Measurements from ENCODE around the gene IFNAR2. TPM values are rescaled to one million over a fixed set of nuclear protein-coding genes. Genes with fewer than 3 reads are reported as not detected.
A peak's percentile ranks its signal among the peaks of the same experiment; 100 is the strongest.

The IFNAR2 gene
- 7.5 TPM for polyA plus RNA-seq (2013, experiment 1 of 2; ENCODE audit: insufficient read length)
- polyA plus RNA-seq (2013, experiment 2 of 2; ENCODE audit: insufficient read length): 10.5 TPM

DNA sequence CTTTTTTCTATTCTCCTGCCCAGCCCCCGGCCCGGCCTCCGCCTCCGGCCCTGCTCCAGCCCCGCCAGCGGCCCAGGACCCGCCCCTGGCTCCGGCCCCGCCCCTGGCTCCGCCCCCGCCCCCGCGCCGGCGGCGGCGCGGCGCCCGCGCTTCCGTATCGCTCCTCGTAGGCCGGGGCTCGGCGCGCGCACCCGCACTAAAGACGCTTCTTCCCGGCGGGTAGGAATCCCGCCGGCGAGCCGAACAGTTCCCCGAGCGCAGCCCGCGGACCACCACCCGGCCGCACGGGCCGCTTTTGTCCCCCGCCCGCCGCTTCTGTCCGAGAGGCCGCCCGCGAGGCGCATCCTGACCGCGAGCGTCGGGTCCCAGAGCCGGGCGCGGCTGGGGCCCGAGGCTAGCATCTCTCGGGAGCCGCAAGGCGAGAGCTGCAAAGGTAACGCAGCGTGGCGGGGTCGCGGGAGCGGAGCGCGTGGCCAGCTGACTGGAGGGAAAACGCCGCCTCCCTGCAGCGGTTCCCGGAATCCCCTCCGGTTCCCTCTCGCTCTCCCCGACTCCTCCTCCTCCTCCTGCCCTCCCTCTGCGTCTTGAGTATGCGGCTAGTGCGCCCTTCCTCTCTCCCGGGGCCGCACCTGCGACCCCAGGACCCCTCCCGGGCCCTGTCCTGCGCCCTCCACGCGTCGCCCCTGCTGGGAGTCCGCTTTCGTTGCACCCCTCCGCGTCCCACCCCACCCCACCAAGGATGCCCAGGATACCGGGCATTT, at the start of gene IFNAR2:
TSS of gene IFNAR2 (plus strand) at position 155 of the 761 bp plus-strand sequence. CDS start 11,985 bp downstream, outside the sequence.
- DNase-seq: peak; percentile 57

DNA sequence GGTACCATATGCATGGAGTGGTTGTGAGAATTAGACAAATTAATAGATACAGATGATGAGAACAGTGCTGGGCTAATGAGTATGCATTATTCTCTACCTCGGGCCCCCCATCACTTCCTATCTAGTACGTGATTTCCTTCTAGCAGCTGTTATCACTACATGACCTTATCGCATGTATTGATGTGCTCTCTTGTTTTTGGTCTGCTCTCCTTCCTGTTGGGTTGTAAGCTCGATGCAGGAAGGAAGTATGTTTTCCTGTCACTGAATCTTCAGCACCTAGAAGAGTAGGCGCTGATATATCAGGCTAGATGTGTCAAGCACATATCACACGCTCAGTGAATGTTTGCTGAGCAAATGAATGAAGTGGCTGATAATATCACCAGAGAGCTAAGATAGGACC, 43.9 kb upstream of the IFNAR2 start:
- DNase-seq: no peak

DNA sequence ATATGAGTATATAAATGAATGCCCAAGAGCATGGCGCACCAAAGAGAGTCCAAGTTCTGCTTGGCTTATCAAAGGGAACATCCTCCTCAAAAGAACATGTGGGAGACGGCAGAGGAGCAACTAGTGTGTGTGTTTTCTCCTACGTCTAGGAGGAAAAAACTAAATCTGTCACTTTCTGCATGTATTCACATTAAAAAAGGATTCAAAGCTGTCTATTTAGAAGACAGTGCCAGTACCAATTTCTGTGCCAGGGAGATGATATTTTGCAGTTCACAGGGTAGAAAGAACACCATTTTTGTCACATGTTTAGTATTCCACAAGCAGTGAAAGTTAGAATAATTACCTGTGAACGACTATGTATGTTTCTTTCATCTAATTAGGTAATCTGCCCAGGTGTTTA, 42.5 kb upstream of the IFNAR2 start:
- no peak for DNase-seq

DNA sequence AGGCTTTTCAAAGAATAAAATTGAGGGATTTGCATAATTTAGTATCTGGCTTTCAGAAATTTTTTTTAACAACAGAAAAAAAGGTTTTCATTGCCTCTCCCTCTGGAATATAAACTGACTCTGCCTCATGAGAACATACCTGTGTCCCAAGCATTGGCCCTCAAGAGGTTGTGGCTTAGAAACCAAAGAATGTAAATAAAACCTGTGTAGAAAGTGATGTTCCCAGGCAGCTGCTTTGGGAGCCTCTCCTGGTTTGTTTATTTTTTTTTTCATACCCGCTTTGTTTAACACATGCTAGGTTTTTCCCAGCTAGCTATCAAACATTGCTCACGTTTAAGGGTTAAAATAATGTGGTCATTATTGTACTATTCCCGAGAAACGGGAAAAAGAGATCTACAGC, 40.5 kb upstream of the IFNAR2 start:
- no peak for DNase-seq

DNA sequence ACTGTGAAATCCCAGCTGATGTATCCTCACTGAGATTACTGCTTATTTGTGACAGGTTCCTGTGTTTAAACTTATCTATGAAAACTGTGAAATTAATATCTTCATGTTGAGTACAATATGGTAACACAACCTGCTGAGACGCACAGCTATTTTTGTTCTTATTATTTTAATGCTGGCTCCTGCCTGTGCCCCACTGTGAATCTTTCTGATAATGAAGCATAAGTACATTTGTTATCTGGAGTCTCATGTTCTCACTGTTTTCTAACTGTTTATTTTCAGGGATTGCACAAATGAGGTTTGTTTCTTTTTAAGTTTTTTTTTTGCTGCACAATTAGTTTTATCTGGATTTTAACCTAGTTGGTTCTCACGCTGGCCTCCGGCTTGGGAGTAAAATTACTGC, 39.9 kb upstream of the IFNAR2 start:
- no peak for DNase-seq

DNA sequence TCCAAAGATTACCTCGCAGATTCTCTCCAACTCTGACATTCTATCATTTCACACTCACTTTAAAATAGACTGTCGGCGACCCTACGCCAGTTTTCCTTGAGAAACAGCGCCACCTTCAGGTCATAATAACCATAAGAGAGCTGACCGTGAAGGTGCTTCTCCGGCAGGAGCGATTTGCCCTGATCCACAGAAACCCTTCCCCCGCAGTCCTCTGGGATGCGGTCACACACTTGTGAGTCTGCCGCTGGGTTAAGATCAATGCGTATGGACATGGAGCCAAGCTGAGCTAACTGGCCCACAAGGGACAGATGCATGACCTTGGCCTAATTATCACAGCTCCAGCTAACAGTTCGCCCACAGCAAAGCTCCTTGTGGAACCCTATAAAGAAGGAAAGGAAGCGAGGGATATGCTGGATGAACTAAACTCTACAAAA, 32.8 kb upstream of the IFNAR2 start:
- peak; percentile 59 for DNase-seq

DNA sequence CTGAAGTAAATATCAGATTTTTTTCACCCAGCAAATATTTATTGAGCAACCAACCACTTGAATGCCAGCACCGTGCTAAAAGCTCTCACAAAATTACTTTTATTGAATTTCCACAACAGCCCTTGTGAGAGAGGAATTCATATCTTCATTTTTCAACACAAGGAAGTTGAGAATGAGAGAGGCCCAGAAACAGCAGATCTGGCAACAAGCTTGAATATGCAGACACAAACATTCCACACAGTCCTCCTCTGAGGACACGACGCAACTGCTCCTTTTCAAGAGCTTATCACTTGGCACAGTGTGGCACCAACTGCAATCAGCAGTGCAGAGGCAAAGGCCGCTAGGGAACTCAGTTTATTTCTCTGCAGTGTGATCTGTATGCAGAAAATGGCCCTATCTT, 32.2 kb upstream of the IFNAR2 start:
- no peak for DNase-seq

DNA sequence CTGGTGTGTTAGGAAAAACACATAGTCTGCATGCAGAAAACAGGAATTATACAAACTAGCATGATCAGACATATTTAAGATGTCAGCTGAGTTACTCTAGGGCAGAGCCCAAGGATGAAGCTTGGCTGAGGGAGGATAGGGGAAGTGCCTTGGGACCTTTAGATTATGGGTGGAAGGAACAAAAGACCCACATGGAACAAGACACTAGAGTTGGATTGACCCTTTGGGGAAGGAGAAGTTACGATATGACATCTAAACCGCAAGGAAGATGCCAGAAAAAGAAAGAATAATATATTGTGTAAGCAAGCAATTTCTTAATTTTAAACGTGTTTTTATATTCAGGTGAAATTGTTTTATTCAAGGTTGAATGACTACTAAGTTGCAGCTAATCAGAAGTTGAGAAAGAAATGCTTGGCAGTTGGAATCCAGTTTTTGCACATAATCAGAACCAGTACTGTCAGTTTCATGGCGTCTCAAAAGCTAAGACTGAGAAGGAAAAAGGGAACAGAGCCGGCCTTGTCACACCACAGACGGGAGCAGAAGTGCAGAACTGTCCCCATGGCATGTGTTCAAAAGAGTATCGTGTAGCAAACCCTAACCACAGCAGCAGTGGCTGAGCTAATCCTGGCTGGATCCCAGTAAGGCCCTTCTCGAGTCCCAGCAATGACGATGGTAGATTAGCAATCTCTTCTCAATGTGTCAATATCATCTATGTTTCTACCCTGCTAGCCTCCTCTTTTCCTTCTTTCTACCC, 31.2 kb upstream of the IFNAR2 start:
- no peak for DNase-seq

DNA sequence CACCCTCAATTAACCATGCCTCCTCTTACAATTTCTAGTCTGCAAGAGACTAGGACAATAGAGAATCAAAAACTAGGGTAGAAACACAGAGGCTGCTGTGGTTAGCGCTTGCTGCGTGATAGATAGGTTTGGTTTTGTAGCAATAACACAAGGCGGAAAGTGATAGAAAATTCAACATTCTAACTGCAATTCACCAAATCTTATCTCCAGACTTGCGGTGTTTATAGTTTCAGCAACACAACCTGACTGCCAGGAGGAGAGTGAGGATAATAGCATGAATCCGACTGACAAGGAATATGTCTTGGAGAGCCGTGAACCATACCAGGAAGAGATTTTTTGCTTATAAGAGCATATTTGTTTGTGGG, 30.7 kb upstream of the IFNAR2 start:
- DNase-seq: no peak

DNA sequence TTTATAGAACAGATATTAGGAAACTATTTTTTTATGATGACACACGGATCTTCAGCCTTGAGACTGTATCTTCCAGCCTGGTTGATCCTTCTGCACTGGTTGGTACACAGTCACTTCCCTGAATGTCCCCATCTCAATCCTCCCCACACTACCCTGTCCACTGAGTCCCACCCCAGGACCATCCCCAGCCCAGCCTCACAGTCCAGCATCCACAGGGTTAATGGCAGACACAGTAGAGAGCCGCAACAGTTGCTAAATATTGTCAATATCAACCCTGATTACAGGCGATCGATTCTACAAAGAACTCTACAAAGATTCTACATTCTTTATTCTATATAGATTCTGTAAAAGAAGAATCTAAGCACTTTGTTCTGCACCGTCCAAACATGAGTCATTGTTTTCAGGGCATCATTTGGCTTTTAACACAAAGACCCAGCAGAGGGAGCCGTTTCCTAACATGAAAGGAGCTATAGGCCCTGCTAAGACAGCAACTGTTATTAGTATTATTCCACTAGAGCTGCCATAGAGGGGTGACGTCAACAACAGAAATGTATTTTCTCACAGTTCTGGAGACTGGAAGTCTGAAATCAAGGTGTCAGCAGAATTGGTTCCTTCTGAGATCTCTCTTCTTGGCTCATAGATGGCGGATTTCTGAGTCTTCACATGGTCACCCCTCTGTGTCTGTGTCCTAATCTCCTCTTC, 30.1 kb upstream of the IFNAR2 start:
- DNase-seq: peak; percentile 92

DNA sequence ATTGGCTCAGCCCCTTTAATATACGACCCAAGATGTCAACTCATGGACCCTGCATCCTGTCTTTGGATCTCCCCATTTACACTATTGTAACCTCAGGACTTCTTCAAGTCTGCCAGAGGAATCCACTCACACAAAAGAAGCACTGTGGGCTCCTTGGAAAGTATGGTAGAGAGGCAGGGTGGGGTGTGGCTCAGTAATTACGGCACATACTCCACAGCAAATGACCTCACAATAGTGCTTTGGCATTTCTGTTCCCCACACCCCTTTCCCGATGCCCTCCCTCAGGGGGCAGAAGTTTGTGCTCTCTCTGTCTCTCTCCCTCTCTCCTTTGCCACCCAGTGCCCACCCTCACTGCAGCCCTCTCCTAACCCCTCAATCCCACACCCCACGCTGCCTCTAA, 27.8 kb upstream of the IFNAR2 start:
- DNase-seq: no peak

DNA sequence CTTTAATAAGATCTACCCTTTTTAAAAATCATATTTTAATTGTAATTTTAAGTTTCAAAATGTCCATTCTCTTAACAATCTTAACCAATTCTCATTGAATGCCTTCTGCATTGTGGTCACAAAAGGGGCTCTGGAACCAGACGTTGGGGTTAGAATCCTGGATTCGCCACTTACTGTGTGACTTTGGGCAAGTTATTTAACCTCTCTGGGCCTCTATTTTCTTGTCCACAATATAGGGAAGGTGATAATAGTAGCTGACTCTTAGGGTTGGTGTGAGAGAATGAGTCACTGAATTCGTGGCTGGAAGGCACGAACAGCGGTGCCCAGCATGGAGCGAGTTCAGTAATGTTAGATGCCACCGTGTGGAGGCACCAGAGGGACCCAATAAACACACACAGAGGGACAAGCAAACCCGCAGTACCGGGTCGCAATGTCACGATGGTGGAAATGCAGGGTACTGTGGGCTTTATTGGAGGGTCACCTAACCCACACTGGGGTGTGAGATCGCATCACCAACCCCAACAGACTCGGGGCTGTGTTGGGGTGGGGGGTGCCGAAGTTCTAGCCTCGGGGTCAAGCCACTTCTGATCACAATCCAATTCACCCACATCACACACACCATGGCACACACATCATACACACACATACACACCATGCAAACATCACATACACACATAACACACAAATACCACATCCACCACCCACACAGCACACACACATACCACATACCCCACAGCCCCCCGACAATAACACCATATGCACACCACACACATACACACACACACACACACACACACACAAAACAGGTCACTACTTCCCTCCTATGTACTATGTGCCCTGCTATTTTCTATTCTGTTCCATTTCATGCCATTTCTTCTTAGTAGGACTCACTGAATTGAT, 27.0 kb upstream of the IFNAR2 start:
- DNase-seq: no peak

DNA sequence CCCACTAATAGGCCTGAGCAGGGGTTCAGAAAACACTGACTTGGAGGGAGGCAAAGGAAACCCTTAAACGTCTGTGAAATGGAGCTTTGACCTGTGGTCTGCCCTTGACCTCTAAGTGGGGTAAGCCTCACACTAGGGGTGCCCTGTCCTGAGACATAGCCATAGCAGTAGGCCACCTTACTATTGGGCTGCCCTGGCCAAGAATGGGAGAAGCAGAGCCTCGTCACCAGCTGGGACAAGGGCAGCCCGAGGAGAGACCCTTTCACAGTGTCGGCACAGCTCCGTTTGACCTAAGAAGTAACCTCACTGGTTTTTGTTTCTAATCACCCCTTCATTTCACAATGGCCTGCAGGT, 26.4 kb upstream of the IFNAR2 start:
- no peak for DNase-seq

DNA sequence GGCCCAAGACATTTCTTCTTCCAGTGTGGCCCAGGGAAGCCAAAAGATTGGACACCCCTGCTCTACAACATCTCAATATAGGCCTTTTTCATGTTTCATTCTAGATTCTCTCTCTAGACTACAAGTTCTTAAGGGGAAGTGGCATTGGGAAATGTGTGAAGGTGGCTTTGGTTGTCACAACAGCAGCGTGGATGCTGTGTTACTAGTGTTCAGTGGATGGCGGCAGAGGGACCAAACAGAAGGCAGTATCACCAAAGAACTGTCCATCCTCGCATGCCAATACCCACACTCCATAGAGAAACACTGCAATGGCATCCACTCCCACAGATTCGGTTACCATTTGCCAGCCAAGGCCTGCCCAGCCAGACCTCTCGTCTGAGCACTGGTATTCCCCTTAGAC, 24.3 kb upstream of the IFNAR2 start:
- DNase-seq: no peak

DNA sequence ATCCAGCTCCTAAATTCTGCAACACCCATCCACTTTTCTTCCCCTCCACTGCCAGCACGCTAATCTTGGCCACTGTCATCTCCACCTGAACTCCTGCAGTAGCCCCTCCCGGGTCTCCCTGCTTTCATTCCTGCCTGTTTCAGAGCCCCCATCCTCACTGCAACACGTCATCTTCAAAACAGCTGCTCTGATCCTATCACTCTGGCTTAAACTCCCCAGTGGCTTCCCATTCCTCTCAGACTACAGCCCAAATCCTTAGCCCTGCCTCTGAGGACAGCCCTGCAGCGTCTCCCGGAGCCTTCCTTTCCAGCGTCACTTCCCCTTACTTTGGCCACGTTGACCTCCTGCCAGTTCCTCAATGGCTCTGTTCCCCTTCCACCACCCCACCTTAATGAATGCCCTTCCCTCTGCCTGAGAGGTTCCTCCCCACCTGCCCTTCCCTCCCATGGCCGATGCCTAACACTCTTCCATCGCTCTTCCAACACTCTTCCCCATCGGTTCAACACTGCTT, 22.9 kb upstream of the IFNAR2 start:
- no peak for DNase-seq

DNA sequence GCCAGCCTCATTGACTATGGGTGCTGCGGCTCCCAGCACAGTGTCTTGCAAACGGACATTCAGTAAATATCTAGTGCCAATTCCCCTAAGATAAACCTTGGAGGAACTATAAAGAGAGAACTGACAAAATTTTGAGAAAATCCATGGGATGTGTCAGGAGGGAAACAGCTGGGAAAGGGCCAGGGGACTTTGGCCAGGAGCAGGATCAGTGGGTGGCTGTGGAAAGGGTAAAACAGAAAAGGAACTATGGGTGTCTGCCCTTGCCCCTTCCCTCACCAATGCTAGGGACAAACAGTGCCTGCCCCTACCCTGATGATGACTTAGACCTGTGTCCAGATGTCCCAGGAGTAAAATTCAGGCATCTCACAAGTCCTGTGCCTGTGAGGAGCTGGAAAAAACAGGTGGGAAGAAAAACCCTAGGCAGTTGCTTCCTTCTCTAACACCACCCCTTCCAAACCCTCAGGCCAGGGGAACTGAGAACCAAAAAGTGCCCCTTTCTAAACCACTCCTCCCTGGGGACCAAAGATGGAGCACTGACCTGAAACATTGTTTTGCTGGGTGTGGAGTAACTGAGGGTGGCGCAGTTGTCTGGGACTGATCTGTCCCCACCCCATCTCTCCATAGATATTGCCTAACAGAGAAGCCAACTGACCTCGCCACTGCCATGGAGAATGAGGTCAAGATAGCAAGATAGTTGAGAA, 22.1 kb upstream of the IFNAR2 start:
- DNase-seq: no peak

DNA sequence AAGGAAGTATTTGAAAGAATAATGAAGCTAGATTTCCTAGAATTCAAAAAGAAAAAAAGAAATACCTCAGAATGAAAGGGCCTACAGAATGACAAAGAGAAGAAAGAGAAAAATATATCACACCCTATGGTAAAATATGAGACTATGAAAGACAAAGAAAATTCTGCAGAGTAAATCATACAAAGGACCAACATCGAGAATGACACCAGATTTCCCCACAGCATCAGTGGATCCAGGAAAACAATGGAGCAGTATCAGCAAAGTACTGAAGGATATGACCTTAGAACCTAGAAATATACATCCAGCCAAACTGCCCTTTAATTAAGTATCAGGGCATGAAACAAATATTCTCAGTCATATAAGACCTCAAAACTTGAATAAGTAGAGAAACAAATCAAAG, 21.2 kb upstream of the IFNAR2 start:
- no peak for DNase-seq

DNA sequence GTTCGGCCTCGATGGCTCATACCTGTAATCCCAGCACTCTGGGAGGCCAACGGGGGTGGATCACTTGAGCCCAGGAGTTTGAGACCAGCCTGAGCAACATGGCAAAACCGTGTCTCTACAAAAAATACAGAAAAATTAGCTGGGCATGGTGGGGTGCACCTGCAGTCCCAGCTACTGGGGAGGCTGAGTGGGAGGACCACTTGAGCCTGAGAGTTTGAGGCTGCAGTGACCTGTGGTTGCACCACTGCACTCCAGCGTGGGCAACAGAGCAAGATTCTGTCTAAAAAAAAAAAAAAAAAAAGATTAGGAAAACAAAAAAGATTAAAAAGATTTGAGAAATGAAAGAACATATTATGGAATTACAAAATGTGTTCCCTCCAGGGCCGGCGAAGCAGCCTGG, 18.4 kb upstream of the IFNAR2 start:
- DNase-seq: no peak

DNA sequence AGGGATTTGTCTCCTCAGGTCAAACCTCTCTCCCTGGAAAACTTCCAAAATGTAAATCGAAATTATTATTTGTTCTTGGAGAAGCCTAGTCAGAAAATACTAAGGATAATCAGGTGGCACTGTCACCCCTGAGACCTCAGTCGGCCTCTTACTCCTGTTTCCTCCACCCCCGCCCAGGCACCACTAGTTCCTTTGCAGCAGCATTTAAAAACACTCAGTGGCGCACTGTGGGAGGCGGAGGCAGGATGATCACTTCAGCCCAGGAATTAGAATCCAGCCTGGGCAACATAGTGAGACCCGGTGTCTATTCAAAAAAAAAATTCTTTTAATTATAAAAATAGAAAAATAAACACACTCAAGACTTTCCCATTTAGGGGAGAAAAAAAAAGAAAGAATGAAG, 18.0 kb upstream of the IFNAR2 start:
- DNase-seq: no peak

DNA sequence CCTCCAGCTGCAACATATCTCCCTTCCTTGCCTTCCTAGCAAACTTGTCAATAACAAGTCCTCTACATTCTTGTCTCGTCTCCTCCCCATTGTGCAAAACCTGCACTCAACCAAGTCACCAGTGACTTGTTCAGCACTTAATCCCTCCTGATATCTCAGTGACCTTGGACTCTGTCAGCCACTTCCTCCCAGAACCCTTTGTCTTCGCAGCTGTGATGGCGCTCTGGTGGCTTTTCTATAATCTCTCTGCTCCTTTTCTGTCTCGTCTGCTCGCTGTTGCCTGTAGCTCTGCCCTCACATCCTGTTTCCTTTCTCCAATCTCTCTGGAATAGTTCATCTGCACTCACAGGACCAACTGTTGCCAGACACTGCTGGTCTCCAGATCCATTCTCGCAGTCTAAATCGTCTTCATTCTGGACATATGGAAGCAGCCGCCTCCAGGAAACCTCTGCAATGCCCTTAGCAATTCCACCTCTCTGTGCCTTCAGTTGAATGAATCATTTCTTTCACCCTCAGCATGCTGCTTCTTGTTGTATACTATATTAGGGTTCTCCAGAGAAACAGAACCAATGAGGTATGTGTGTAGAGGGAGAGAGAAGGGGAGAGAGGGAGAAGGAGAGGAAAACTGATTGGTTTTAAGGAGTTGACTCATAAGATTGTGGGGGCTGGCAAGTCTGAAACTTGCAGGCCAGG, 17.4 kb upstream of the IFNAR2 start:
- peak; percentile 51 for DNase-seq

DNA sequence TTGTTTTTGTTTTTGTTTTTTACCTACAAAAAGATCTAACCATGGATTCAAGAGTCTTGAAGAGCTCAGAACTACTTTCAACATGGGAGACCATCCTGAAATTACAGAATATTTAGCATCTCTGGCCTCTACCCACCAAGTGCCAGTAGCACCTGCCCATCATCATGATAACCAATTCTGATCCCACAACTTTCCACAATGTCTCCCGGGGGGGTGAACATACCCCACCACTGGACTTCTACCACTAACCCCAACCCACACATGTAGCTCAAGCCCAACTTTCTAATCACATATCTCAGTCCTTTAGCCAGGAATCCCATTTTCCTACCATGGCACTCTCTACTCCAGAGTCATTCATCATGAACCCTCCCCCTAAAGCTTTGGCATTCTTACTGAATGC, 15.7 kb upstream of the IFNAR2 start:
- DNase-seq: no peak
